Measurements from ENCODE around the gene ZNF189. TPM values are rescaled to one million over a fixed set of nuclear protein-coding genes. Genes with fewer than 3 reads are reported as not detected.
A peak's percentile ranks its signal among the peaks of the same experiment; 100 is the strongest.

Gene ZNF189
- total and polyA plus RNA-seq, 8 donors, result 11.3 to 29.1 (median 19.3) TPM

- Histone ChIP-seq H3K4me1 (no peaks in the 10 kb centered on the region), H3K27me3 (no peaks in the 10 kb centered on the region), H3K27ac (no peak overlapping the region), H3K36me3 (peaks cover 24 to 60% (median 32%) of the 10 kb centered on the region in 3 donors), H3K9me3 (peaks cover 0 to 11% (median 3%) of the 10 kb centered on the region in 4 donors), H3K4me3 (no peak overlapping the region)
- intact Hi-C loops (cut with DNase I), result no loop called here
- FAIRE-seq (no peak), ATAC-seq (no peak), DNase-seq (no peak)
- 98 to 99% methylated on average over 5 of the region's 5 CpGs for WGBS, 2 donors
- TF ChIP-seq CTCF (IDR thresholded peaks at IDR 0.05), result no peak
These were observed 9.9 kb downstream of the ZNF189 start for GRCh38 chr9:101408374-101409078.

GRCh38 chr9:101409079-101409477 is 10.4 kb downstream of the ZNF189 start:
- Histone ChIP-seq H3K4me3 (no peak overlapping the region), H3K4me1 (no peaks in the 10 kb centered on the region), H3K9me3 (peaks cover 0 to 11% (median 3%) of the 10 kb centered on the region in 4 donors), H3K27ac (no peak overlapping the region), H3K36me3 (peaks cover 18 to 54% (median 26%) of the 10 kb centered on the region in 3 donors), H3K27me3 (no peaks in the 10 kb centered on the region)
- TF ChIP-seq CTCF (IDR thresholded peaks at IDR 0.05), result no peak
- WGBS, 2 donors, result 98% methylated on average over 4 of the region's 4 CpGs
- FAIRE-seq (no peak), ATAC-seq (no peak), DNase-seq (no peak)
- intact Hi-C loops (cut with DNase I), result no loop called here

- FAIRE-seq (no peak), DNase-seq (no peak), ATAC-seq (no peak)
- intact Hi-C loops (cut with DNase I), result no loop called here
- Histone ChIP-seq H3K9me3 (no peaks in the 10 kb centered on the region), H3K27me3 (no peaks in the 10 kb centered on the region), H3K4me3 (no peak overlapping the region), H3K27ac (no peak overlapping the region), H3K36me3 (no peaks in the 10 kb centered on the region), H3K4me1 (peaks cover 10 to 13% (median 13%) of the 10 kb centered on the region in 3 donors)
- no peak for TF ChIP-seq CTCF (IDR thresholded peaks at IDR 0.05)
These were observed 16.2 kb downstream of the ZNF189 start for GRCh38 chr9:101414839-101415238.

GRCh38 chr9:101415578-101415977 is 16.9 kb downstream of the ZNF189 start:
- Histone ChIP-seq H3K27ac (no peak overlapping the region), H3K27me3 (no peaks in the 10 kb centered on the region), H3K9me3 (no peaks in the 10 kb centered on the region), H3K4me1 (peaks cover 10 to 13% (median 13%) of the 10 kb centered on the region in 3 donors), H3K4me3 (no peak overlapping the region), H3K36me3 (no peaks in the 10 kb centered on the region)
- intact Hi-C loops (cut with DNase I), result no loop called here
- ATAC-seq, result peak in 1 of 4 donors; percentile 4
- FAIRE-seq, result no peak
- TF ChIP-seq CTCF (IDR thresholded peaks at IDR 0.05), result no peak
- DNase-seq, result no peak

GRCh38 chr9:101417389-101417788 is 18.7 kb downstream of the ZNF189 start:
- Histone ChIP-seq H3K9me3 (no peaks in the 10 kb centered on the region), H3K27me3 (no peaks in the 10 kb centered on the region), H3K27ac (peak overlapping the region in 2 of 4 donors; percentile 26 to 57), H3K4me1 (peaks cover 18 to 28% (median 24%) of the 10 kb centered on the region in 3 donors), H3K36me3 (no peaks in the 10 kb centered on the region), H3K4me3 (no peak overlapping the region)
- FAIRE-seq (no peak), ATAC-seq (no peak), DNase-seq (no peak)
- TF ChIP-seq CTCF (IDR thresholded peaks at IDR 0.05), result no peak
- intact Hi-C loops (cut with DNase I), result no loop called here
